Esophagus muscularis mucosa (tissue), 4 donors: ENCODE measurements around the gene BCO2. TPM values are rescaled to one million over a fixed set of nuclear protein-coding genes. Genes with fewer than 3 reads are reported as not detected.
A peak's percentile ranks its signal among the peaks of the same experiment; 100 is the strongest.

Experiments
- DNase-seq: peaks from one replicate; pipeline ENCODE4 v3.0.0-alpha.2; 2017; ENCODE audit errors: extremely low spot score
- H3K27ac ChIP-seq, 4 donors: fragments of 200-600 bp; sonication (generic); replicated peaks in 1 of 4; 1 replicate in 3 of 4; 2 replicates in 1 of 4; pipeline ENCODE4 v1.5.1; 2016 to 2019; ENCODE audit warnings: mild to moderate bottlenecking in 1 of 4
- H3K27me3 ChIP-seq, 4 donors: fragments of 200-600 bp; sonication (generic); one replicate each; pipeline versions ENCODE4 v1.5.1 to v1.6.0; 2016 to 2019
- H3K36me3 ChIP-seq, 4 donors: fragments of 200-600 bp; sonication (generic); one replicate each; pipeline ENCODE4 v1.5.1; 2016 to 2019
- H3K4me1 ChIP-seq, 4 donors: fragments of 200-600 bp; sonication (generic); one replicate each; pipeline ENCODE4 v1.5.1; 2016 to 2019
- H3K4me3 ChIP-seq, 4 donors: fragments of 200-600 bp; sonication (generic); 1 replicate in 2 of 4; 2 replicates in 2 of 4; pipeline ENCODE4 v1.5.1; 2016 to 2019; ENCODE audit warnings: mild to moderate bottlenecking in 4 of 4, moderate library complexity in 1 of 4
- H3K9me3 ChIP-seq, 4 donors: fragments of 200-600 bp; sonication (generic); 1 replicate in 3 of 4; 2 replicates in 1 of 4; pipeline ENCODE4 v1.5.1; 2016 to 2019
- EP300 ChIP-seq: sonication (generic); formaldehyde crosslinking; IDR thresholded peaks from one replicate; pipeline ENCODE4 v1.6.1; 2017; ENCODE audit warnings: antibody characterized with exemption
- POLR2A ChIP-seq: fragments of 450-650 bp; IDR thresholded peaks from one replicate; pipeline ENCODE4 v1.6.1; 2017; ENCODE audit warnings: antibody characterized with exemption, moderate library complexity, mild to moderate bottlenecking, low read depth
- POLR2AphosphoS5 ChIP-seq, 2 donors: sonication (generic); formaldehyde crosslinking; IDR thresholded peaks; one replicate each; pipeline ENCODE4 v1.6.1; 2017; ENCODE audit warnings: antibody characterized with exemption in 2 of 2
- WGBS: methylation state at CpG from one replicate; pipeline ENCODE4 v1.1.5; 2018; 5-methylcytosine and 5-hydroxymethylcytosine counted together
- intact Hi-C: fragments of 100-400 bp; cut with DNase I; formaldehyde crosslinking; loops from one replicate; pipeline ENCODE4 v1.15.1; 2023
- total RNA-seq, 4 donors: library from RNA; depleted of rRNA; stranded (reverse); fragments of >200 nt; gene quantifications; one replicate each; pipeline versions ENCODE4 v1.1.0 to v1.2.1, GENCODE V29; 2016
- TF ChIP-seq, protein P1 (sequence below), 3 experiments: fragments of 200-600 bp in 2 of 3; fragments of 450-650 bp in 1 of 3; sonication (generic) in 2 of 3; IDR thresholded peaks; one replicate each; pipeline ENCODE4 v1.5.1; 2017 to 2019; ENCODE audit warnings: antibody characterized with exemption in 3 of 3, mild to moderate bottlenecking in 2 of 3, moderate library complexity in 1 of 3

The BCO2 gene
- total RNA-seq, 4 donors from 2014 or later: 1.4 to 11.6 (median 3.1) TPM

DNA sequence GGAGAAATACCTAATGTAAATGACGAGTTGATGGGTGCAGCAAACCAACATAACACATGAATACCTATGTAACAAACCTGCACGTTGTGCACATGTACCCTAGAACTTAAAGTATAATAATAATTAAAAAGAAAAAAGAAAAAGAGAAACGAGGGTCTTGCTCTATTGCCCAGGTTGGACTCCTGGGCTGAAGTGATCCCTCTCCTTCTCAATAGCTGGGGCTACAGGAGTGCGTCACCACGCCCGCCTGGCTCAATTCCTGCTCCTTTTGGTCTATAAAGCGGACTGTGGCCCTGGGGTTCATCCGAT is 50.4 kb downstream of the BCO2 start:
- TF ChIP-seq, protein P1, sequence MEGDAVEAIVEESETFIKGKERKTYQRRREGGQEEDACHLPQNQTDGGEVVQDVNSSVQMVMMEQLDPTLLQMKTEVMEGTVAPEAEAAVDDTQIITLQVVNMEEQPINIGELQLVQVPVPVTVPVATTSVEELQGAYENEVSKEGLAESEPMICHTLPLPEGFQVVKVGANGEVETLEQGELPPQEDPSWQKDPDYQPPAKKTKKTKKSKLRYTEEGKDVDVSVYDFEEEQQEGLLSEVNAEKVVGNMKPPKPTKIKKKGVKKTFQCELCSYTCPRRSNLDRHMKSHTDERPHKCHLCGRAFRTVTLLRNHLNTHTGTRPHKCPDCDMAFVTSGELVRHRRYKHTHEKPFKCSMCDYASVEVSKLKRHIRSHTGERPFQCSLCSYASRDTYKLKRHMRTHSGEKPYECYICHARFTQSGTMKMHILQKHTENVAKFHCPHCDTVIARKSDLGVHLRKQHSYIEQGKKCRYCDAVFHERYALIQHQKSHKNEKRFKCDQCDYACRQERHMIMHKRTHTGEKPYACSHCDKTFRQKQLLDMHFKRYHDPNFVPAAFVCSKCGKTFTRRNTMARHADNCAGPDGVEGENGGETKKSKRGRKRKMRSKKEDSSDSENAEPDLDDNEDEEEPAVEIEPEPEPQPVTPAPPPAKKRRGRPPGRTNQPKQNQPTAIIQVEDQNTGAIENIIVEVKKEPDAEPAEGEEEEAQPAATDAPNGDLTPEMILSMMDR (IDR thresholded peaks at IDR 0.05): no peak
- TF ChIP-seq POLR2A (no peak), POLR2AphosphoS5 (IDR thresholded peaks at IDR 0.05) (no peak), EP300 (no peak)
- Histone ChIP-seq H3K27me3 (no peaks in the 10 kb centered on the region), H3K4me3 (peak overlapping the region; percentile 74 to 97 (median 76)), H3K27ac (peak overlapping the region; percentile 93 to 97 (median 94)), H3K9me3 (no peaks in the 10 kb centered on the region), H3K4me1 (peaks cover 10 to 36% (median 32%) of the 10 kb centered on the region in 4 donors), H3K36me3 (peaks cover 5 to 26% (median 21%) of the 10 kb centered on the region in 4 donors)
- 29% methylated on average over 8 of the region's 8 CpGs for WGBS
- no peak for DNase-seq
- intact Hi-C loops: no loop called here

DNA sequence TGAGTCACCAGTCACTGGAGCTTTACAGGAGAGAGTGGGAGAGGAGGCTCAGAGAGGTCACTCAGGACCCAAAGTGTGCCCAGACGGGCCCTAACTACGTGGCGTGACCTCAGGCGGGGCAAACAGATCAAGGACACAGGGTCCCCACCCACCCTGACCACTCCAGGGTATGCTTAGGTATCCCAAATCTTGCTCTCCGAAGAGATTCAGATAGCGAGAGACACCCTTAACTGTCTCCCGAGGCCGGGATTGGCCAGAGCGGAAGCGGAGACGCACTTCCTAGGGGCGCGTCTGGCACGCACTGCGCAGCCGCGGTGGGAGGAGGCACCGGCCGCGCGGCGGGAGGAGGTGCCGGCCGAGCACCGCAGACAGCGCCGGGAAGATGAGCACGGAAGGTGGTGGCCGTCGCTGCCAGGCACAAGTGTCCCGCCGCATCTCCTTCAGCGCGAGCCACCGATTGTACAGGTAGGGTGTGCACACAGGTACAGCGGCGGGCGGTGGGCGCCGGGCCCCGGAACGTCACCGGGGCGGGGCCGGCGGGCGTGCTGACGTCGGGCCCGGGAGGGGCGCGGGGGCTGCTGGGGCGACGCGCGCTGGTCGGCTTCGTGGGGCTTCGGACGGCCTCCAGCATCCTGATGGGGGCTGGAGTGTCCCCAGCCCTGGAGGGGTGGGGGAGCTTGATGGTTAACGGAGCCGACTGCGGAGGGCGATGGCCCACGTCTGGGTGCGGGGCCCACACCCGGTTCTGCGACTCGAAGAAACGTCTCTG is 50.9 kb downstream of the BCO2 start, which contains the start of gene PTS:
PTS (plus strand) TSS at position 367 of the 769 bp plus-strand sequence; CDS start at position 383, 16 bp downstream.
- H3K36me3 ChIP-seq: peaks cover 6 to 32% (median 27%) of the 10 kb centered on the region in 4 donors
- H3K4me3 ChIP-seq: peak within 1 kb of the TSS; percentile 74 to 97 (median 76)
- H3K27me3 ChIP-seq: no peaks in the 10 kb centered on the region
- H3K27ac ChIP-seq: peak within 1 kb of the TSS; percentile 93 to 97 (median 94)
- intact Hi-C loops: no loop called here
- no peaks in the 10 kb centered on the region for H3K9me3 ChIP-seq
- DNase-seq: peak; percentile 95
- H3K4me1 ChIP-seq: peaks cover 10 to 31% (median 29%) of the 10 kb centered on the region in 4 donors
- peak; percentile 95 to 99 for TF ChIP-seq POLR2AphosphoS5 (IDR thresholded peaks at IDR 0.05)
- TF ChIP-seq, protein P1 (IDR thresholded peaks at IDR 0.05): no peak
- TF ChIP-seq POLR2A: peak; percentile 93
- TF ChIP-seq EP300: no peak
- under 1% methylated on average over 55 of the region's 70 CpGs for WGBS

DNA sequence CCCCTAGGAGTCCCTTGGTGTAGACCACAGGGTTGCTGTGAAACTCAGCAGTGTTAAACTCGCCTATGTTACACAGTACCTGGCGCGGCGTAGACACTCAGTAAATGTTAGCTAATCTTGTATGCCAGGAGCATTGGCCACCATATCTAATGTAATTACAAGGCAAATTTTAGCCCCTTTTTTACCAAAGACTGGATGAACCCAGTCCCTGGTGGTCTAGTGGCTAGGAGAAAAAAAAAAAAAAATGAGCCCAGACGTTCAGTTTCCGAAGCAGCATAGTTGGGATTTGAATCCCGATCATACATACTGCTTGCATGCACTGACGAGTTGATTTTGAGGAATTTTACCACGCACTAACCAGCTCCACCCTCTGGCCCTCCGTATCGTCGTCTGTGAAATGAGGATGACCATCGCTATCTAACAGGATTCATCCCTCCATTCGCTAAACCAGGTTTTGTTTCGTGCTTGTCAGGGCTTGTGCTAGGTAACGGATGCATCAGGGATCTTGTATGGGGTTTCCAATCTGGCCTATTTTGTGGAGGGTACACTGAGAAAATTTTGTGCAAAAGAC is 51.6 kb downstream of the BCO2 start:
- intact Hi-C loops: no loop called here
- peaks cover 10 to 24% (median 22%) of the 10 kb centered on the region in 4 donors for H3K4me1 ChIP-seq
- peaks cover 12 to 38% (median 32%) of the 10 kb centered on the region in 4 donors for H3K36me3 ChIP-seq
- no peak for DNase-seq
- H3K9me3 ChIP-seq: no peaks in the 10 kb centered on the region
- peak overlapping the region; percentile 74 to 97 (median 76) for H3K4me3 ChIP-seq
- H3K27me3 ChIP-seq: no peaks in the 10 kb centered on the region
- WGBS: 6% methylated on average over 16 of the region's 16 CpGs
- TF ChIP-seq EP300: no peak
- TF ChIP-seq POLR2A: no peak
- TF ChIP-seq POLR2AphosphoS5 (IDR thresholded peaks at IDR 0.05): no peak
- TF ChIP-seq, protein P1 (IDR thresholded peaks at IDR 0.05): peak in 1 of 3 experiments; percentile 2
- peak overlapping the region; percentile 93 to 97 (median 94) for H3K27ac ChIP-seq

DNA sequence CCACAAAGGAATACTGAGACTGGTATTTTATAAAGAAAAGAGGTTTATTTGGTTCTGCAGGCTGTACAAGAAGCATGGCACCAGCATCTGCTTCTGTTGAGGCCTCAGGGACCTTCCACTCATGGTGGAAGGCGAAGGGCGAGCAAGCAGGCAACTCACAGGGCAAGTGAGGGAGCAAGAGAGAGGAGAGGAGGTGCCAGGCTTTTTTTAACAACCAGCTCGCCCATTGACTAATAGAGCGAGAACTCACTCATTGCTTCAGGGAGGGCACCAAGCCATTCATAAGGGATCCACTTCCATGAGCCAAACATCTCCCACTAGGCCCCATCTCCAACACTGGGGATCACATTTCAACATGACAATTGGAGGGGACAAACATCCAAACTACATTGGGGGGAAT is 52.2 kb downstream of the BCO2 start:
- intact Hi-C loops: no loop called here
- Histone ChIP-seq H3K36me3 (peaks cover 14 to 38% (median 35%) of the 10 kb centered on the region in 4 donors), H3K9me3 (no peaks in the 10 kb centered on the region), H3K27ac (peak overlapping the region; percentile 93 to 97 (median 94)), H3K4me1 (peaks cover 10 to 20% (median 19%) of the 10 kb centered on the region in 4 donors), H3K4me3 (peak overlapping the region; percentile 74 to 97 (median 76)), H3K27me3 (no peaks in the 10 kb centered on the region)
- 66% methylated on average over 4 of the region's 4 CpGs for WGBS
- TF ChIP-seq POLR2AphosphoS5 (IDR thresholded peaks at IDR 0.05) (no peak), POLR2A (no peak), EP300 (no peak)
- TF ChIP-seq, protein P1 (IDR thresholded peaks at IDR 0.05): no peak
- no peak for DNase-seq
